Measurements from ENCODE around the gene OTULIN.

- TF ChIP-seq CTCF (tag by site-specific recombination; IDR thresholded peaks at IDR 0.05) (no peak), ZNF830 (tag by site-specific recombination; IDR thresholded peaks at IDR 0.05; ENCODE audit: low read depth) (no peak), ZNF174 (tag by site-specific recombination; IDR thresholded peaks at IDR 0.05) (no peak), HOXA7 (CRISPR knock-in tag; IDR thresholded peaks at IDR 0.05; ENCODE audit: borderline replicate concordance) (no peak), ZNF660 (tag by site-specific recombination; IDR thresholded peaks at IDR 0.05) (no peak), REST (tag by site-specific recombination; IDR thresholded peaks at IDR 0.05) (no peak), ZNF558 (tag by site-specific recombination; IDR thresholded peaks at IDR 0.05) (no peak)
Observed at GRCh38 chr5:14741801-14742440, 77.4 kb downstream of the OTULIN start.
